CD8-positive, alpha-beta memory T cell (primary cell): ENCODE measurements around the gene DDX1. TPM values are rescaled to one million over a fixed set of nuclear protein-coding genes. Genes with fewer than 3 reads are reported as not detected.

Source experiments
- CTCF ChIA-PET: fragments of 350-600 bp; sonication (Branson Sonifier 250); formaldehyde crosslinking; loops from one replicate; lab custom pipeline; 2021; ENCODE audit warnings: antibody characterized with exemption; lab: Charles Lee
- POLR2A ChIA-PET: fragments of 350-600 bp; sonication (Branson Sonifier 250); formaldehyde crosslinking; loops from one replicate; lab custom pipeline; 2021; ENCODE audit warnings: antibody characterized with exemption; lab: Charles Lee
- DNase-seq, 5 donors: peaks; one replicate each; pipeline versions ENCODE4 v3.0.0 to v3.0.0-alpha.2; 2020 to 2022; ENCODE audit warnings: mixed read lengths in 1 of 5
- H3K27ac ChIP-seq: one replicate; pipeline ENCODE4 v1.7.0; 2013; ENCODE audit warnings: low read depth, mild to moderate bottlenecking, low read length, moderate library complexity
- H3K27me3 ChIP-seq: 2 replicates; pipeline ENCODE4 v1.7.0; 2013; ENCODE audit warnings: low read length, mild to moderate bottlenecking; ENCODE audit not compliant: insufficient read depth, poor library complexity, severe bottlenecking
- H3K36me3 ChIP-seq: 2 replicates; pipeline ENCODE4 v1.7.0; 2013; ENCODE audit warnings: mild to moderate bottlenecking, low read length, moderate library complexity; ENCODE audit not compliant: insufficient read depth
- H3K4me1 ChIP-seq: 2 replicates; pipeline ENCODE4 v1.7.0; 2013; ENCODE audit warnings: mild to moderate bottlenecking, low read length, moderate library complexity; ENCODE audit not compliant: insufficient read depth
- H3K4me3 ChIP-seq: 2 replicates; pipeline ENCODE4 v1.7.0; 2013; ENCODE audit warnings: mild to moderate bottlenecking, low read length
- H3K9me3 ChIP-seq: 2 replicates; pipeline ENCODE4 v1.7.0; 2013; ENCODE audit warnings: mild to moderate bottlenecking, low read length
- H3K27ac Mint-ChIP-seq, 8 donors: one replicate each; pipeline ENCODE4 v1.8.0; 2020 to 2021; ENCODE audit warnings: mixed read lengths in 8 of 8, mild to moderate bottlenecking in 6 of 8, inconsistent platforms in 3 of 8, moderate library complexity in 3 of 8
- H3K27me3 Mint-ChIP-seq, 2 donors: one replicate each; pipeline ENCODE4 v1.8.0; 2020 to 2021; ENCODE audit warnings: mixed read lengths in 2 of 2, mild to moderate bottlenecking in 1 of 2, moderate library complexity in 1 of 2
- H3K36me3 Mint-ChIP-seq, 3 donors: one replicate each; pipeline ENCODE4 v1.8.0; 2020 to 2021; ENCODE audit warnings: mixed read lengths in 3 of 3, inconsistent platforms in 1 of 3, mild to moderate bottlenecking in 1 of 3
- H3K4me1 Mint-ChIP-seq, 3 donors: one replicate each; pipeline ENCODE4 v1.8.0; 2020 to 2021; ENCODE audit warnings: mixed read lengths in 3 of 3, inconsistent platforms in 1 of 3, mild to moderate bottlenecking in 1 of 3
- H3K4me3 Mint-ChIP-seq, 7 donors: one replicate each; pipeline ENCODE4 v1.8.0; 2020 to 2021; ENCODE audit warnings: mixed read lengths in 7 of 7, mild to moderate bottlenecking in 6 of 7, moderate library complexity in 4 of 7, inconsistent platforms in 2 of 7
- H3K9me3 Mint-ChIP-seq, 5 donors: one replicate each; pipeline ENCODE4 v1.8.0; 2020 to 2022; ENCODE audit warnings: mixed read lengths in 5 of 5, mild to moderate bottlenecking in 3 of 5, moderate library complexity in 2 of 5, inconsistent platforms in 1 of 5
- polyA plus RNA-seq: library from polyadenylated mRNA; unstranded; fragments of 300-500 nt; fragmentation: Illumina TruSeq; gene quantifications from one replicate; pipeline ENCODE4 v1.2.3, GENCODE V29; 2021
- total RNA-seq, 2 experiments: library from RNA; stranded (reverse); gene quantifications; one replicate each; pipeline ENCODE4 v1.2.3, GENCODE V29; 2021

Gene DDX1
- total and polyA plus RNA-seq, 3 experiments from 2014 or later: 54.1 to 137 (median 132) TPM

- no peak overlapping the region for H3K4me3 Mint-ChIP-seq
- peaks cover 4 to 46% (median 9%) of the 10 kb centered on the region in 3 donors for H3K36me3 Mint-ChIP-seq
- no peaks in the 10 kb centered on the region for H3K27me3 Mint-ChIP-seq
- Histone ChIP-seq H3K36me3 (no peaks in the 10 kb centered on the region), H3K4me3 (no peak overlapping the region), H3K9me3 (no peaks in the 10 kb centered on the region), H3K27me3 (no peaks in the 10 kb centered on the region), H3K27ac (no peak overlapping the region), H3K4me1 (no peaks in the 10 kb centered on the region)
- no peaks in the 10 kb centered on the region for H3K9me3 Mint-ChIP-seq
- ChIA-PET CTCF (no interaction called here), POLR2A (no interaction called here)
- H3K27ac Mint-ChIP-seq: peak overlapping the region in 1 of 8 donors; percentile 90
- DNase-seq: no peak
- H3K4me1 Mint-ChIP-seq: peaks cover 0 to 7% (median 2%) of the 10 kb centered on the region in 3 donors
Observed at GRCh38 chr2:15548974-15549373, 42.7 kb upstream of the DDX1 start.

DNA sequence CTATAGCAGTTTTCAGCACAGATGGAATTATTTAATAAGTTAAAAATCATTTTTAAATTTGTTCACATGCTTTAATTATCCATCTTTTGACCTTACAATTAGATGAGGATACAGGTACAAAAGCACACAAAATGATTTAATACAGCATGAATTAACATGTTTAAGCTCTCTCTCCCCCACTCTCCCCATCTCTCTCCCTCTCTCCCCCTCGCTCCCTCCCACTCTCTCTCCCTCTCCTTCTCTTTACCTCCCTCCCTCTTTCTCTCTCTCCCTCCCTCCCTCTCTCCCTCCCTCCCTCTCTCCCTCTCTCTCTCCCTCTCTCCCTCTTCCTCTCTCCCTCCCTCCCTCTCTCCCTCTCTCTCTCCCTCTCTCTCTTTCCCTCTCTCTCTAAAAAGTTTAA, 38.1 kb upstream of the DDX1 start:
- no peaks in the 10 kb centered on the region for H3K4me1 ChIP-seq
- peaks cover 4 to 54% (median 10%) of the 10 kb centered on the region in 3 donors for H3K36me3 Mint-ChIP-seq
- H3K27ac ChIP-seq: no peak overlapping the region
- ChIA-PET POLR2A (no interaction called here), CTCF (interaction anchor here (1.4 kb wide), 1 partner anchor 24 kb away, joined by 4 read pairs; no protein-coding TSS in a partner anchor)
- no peaks in the 10 kb centered on the region for H3K27me3 Mint-ChIP-seq
- no peaks in the 10 kb centered on the region for H3K9me3 Mint-ChIP-seq
- H3K4me3 Mint-ChIP-seq: no peak overlapping the region
- H3K27ac Mint-ChIP-seq: peak overlapping the region in 1 of 8 donors; percentile 7
- DNase-seq: no peak
- H3K4me3 ChIP-seq: no peak overlapping the region
- H3K27me3 ChIP-seq: no peaks in the 10 kb centered on the region
- H3K36me3 ChIP-seq: peaks cover 11% of the 10 kb centered on the region
- no peaks in the 10 kb centered on the region for H3K9me3 ChIP-seq
- H3K4me1 Mint-ChIP-seq: peaks cover 7 to 17% (median 9%) of the 10 kb centered on the region in 3 donors

DNA sequence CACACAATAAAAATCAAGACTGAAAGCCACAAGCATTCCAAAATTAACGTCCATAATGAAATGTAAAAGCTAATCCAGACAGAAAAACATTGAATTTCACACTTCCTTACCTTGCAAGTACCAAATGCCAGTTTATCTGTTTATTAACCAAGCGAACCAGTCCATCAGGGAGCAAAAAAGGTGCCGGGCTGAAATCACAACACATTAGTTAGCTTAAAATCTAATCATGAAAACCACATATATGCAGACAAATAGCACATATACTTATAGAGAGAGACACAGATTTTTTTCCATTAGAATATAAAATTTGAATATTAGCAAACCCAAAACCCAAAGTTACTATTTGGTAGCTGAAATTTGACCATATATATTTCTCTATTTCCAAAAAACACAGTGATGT, 37.7 kb upstream of the DDX1 start:
- Histone ChIP-seq H3K4me3 (no peak overlapping the region), H3K4me1 (no peaks in the 10 kb centered on the region), H3K27me3 (no peaks in the 10 kb centered on the region), H3K36me3 (peaks cover 11% of the 10 kb centered on the region), H3K27ac (peak overlapping the region; percentile 70), H3K9me3 (no peaks in the 10 kb centered on the region)
- Mint-ChIP-seq H3K4me1 (peaks cover 8 to 21% (median 9%) of the 10 kb centered on the region in 3 donors), H3K9me3 (no peaks in the 10 kb centered on the region), H3K36me3 (peaks cover 4 to 50% (median 9%) of the 10 kb centered on the region in 3 donors), H3K4me3 (no peak overlapping the region), H3K27me3 (no peaks in the 10 kb centered on the region), H3K27ac (peak overlapping the region in 2 of 8 donors; percentile 2 to 7)
- ChIA-PET POLR2A (no interaction called here), CTCF (interaction anchor here (1.4 kb wide), 1 partner anchor 23 kb away, joined by 4 read pairs; no protein-coding TSS in a partner anchor)
- no peak for DNase-seq

DNA sequence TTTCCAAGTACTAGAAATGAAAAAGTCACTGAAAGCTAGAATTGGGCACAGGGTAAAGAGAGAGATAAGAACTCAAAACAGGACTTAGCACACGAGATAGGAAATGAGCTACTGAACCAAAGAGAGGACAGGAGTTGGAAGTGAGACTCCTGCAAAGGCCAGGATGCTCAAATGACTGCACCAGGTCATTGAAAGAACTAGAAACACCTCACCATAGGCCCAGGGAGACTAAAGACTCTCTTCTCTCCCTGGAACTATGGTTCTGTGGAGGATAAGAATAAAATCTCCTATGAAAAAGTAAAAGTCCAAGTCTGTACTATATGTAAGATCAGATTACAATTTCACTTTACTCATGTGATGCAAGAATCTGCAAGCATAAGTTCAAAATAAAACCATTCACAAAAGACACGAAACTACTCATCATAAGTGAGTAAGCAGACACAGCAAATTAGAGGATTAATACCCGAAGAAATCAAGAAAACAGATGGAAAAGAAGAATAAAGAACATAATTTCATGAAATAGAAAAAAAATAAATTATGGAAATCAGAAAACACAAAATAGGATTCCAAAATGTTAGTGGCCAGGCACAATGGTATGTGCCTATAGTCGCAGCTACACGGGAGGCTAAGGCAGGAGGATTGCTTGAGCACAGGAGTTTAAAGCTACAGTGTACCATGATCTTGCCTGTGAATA, 37.0 kb upstream of the DDX1 start:
- no peak for DNase-seq
- Mint-ChIP-seq H3K27me3 (no peaks in the 10 kb centered on the region), H3K4me3 (no peak overlapping the region), H3K4me1 (peaks cover 16 to 28% (median 16%) of the 10 kb centered on the region in 3 donors), H3K27ac (peak overlapping the region in 1 of 8 donors; percentile 43), H3K36me3 (peaks cover 0 to 44% (median 5%) of the 10 kb centered on the region in 3 donors), H3K9me3 (no peaks in the 10 kb centered on the region)
- peak overlapping the region; percentile 70 for H3K27ac ChIP-seq
- H3K4me3 ChIP-seq: no peak overlapping the region
- no peaks in the 10 kb centered on the region for H3K9me3 ChIP-seq
- no peaks in the 10 kb centered on the region for H3K27me3 ChIP-seq
- POLR2A ChIA-PET: no interaction called here
- CTCF ChIA-PET: interaction anchor here (0.9 kb wide), 1 partner anchor 21 kb away, joined by 3 read pairs; no protein-coding TSS in a partner anchor
- H3K4me1 ChIP-seq: peaks cover 4% of the 10 kb centered on the region
- H3K36me3 ChIP-seq: peaks cover 11% of the 10 kb centered on the region

DNA sequence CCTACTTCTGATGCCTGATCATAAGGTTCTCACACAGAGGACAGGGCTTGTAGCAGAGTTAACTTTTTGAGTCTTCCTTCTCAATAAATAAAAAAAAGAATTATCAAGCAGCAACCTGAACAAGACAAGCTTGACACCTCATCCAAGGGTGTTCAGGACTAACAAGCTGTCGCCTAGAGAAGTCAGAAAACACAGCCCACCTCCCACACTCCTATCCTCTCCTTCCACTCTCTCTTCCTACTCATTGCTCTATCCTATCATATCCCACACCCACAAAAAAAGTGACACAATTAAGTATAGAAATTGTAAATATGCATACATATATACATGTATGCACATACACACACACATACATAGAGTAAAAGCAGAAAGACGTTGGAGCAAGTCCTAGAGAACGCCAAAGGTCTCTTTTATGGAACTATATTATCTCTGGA, 35.9 kb upstream of the DDX1 start:
- H3K36me3 ChIP-seq: peaks cover 11% of the 10 kb centered on the region
- H3K4me1 ChIP-seq: peaks cover 7% of the 10 kb centered on the region
- peaks cover 0 to 45% (median 5%) of the 10 kb centered on the region in 3 donors for H3K36me3 Mint-ChIP-seq
- H3K27me3 ChIP-seq: no peaks in the 10 kb centered on the region
- POLR2A ChIA-PET: no interaction called here
- DNase-seq: no peak
- H3K27ac Mint-ChIP-seq: peak overlapping the region in 2 of 8 donors; percentile 23 to 89
- H3K4me3 ChIP-seq: no peak overlapping the region
- H3K27ac ChIP-seq: peak overlapping the region; percentile 70
- H3K4me1 Mint-ChIP-seq: peaks cover 26 to 37% (median 26%) of the 10 kb centered on the region in 3 donors
- CTCF ChIA-PET: no interaction called here
- no peaks in the 10 kb centered on the region for H3K27me3 Mint-ChIP-seq
- no peaks in the 10 kb centered on the region for H3K9me3 ChIP-seq
- peak overlapping the region in 1 of 7 donors; percentile 13 for H3K4me3 Mint-ChIP-seq
- no peaks in the 10 kb centered on the region for H3K9me3 Mint-ChIP-seq

DNA sequence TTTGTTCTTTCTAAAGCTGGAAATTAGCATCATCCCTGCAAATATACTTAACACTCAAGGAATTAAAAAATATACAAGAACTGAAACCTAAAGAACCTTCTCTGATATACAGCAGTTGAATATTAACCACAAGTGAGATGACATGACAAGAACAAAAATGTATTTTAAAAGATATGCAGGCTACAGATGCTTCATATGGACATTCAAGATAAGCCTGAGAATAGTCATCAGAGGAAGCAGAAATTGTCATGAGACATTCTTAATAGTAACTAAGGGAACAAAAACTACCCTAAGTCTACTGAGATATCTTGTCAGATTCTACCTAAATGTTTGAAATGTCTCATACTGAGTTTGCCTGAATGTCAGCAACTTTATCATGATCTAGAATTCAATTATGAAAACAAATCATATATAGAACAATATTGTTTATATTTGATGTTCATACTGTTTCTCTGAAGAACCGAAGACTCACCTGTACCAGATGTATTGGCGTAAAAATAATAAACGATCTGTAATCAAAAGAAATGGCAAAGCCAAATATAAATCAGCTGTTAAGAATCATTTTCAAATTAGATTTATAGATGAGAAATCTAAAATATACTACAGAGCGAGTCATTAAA, 35.2 kb upstream of the DDX1 start:
- Histone ChIP-seq H3K27ac (peak overlapping the region; percentile 70), H3K4me3 (no peak overlapping the region), H3K4me1 (peaks cover 7% of the 10 kb centered on the region), H3K27me3 (no peaks in the 10 kb centered on the region), H3K36me3 (peaks cover 11% of the 10 kb centered on the region), H3K9me3 (no peaks in the 10 kb centered on the region)
- ChIA-PET CTCF (no interaction called here), POLR2A (no interaction called here)
- peaks cover 27 to 42% (median 29%) of the 10 kb centered on the region in 3 donors for H3K4me1 Mint-ChIP-seq
- no peak for DNase-seq
- H3K4me3 Mint-ChIP-seq: no peak overlapping the region
- no peak overlapping the region for H3K27ac Mint-ChIP-seq
- H3K36me3 Mint-ChIP-seq: peaks cover 0 to 47% (median 5%) of the 10 kb centered on the region in 3 donors
- H3K9me3 Mint-ChIP-seq: no peaks in the 10 kb centered on the region
- no peaks in the 10 kb centered on the region for H3K27me3 Mint-ChIP-seq

- Histone ChIP-seq H3K36me3 (peaks cover 11% of the 10 kb centered on the region), H3K4me3 (no peak overlapping the region), H3K27me3 (no peaks in the 10 kb centered on the region), H3K9me3 (no peaks in the 10 kb centered on the region), H3K4me1 (peaks cover 12% of the 10 kb centered on the region), H3K27ac (no peak overlapping the region)
- no peak for DNase-seq
- Mint-ChIP-seq H3K36me3 (peaks cover 0 to 36% (median 5%) of the 10 kb centered on the region in 3 donors), H3K27me3 (peaks cover 0 to 2% of the 10 kb centered on the region in 2 donors), H3K27ac (no peak overlapping the region), H3K4me1 (peaks cover 40 to 55% (median 40%) of the 10 kb centered on the region in 3 donors), H3K4me3 (no peak overlapping the region), H3K9me3 (no peaks in the 10 kb centered on the region)
- ChIA-PET POLR2A (no interaction called here), CTCF (interaction anchor here (0.9 to 1.5 kb wide), 2 partner anchors 19 to 24 kb away, joined by 3 to 5 read pairs; no protein-coding TSS in a partner anchor)
Observed at GRCh38 chr2:15557887-15558311, 33.8 kb upstream of the DDX1 start.
